HTERT RPE-1 (cell line): ENCODE results near the gene RHOBTB3.
"Not testable (repeated sequence)": the region's sequence is repeated elsewhere in the genome, so short reads cannot be mapped to it uniquely, and the experiment has no call there.

Experiments
- in situ Hi-C: fragments of 300-500 bp; cut with MboI; formaldehyde crosslinking; loops from 4 replicates; pipeline ENCODE4 v1.14.3; 2020; ENCODE audit warnings: low sequenced_read_pairs

RHOBTB3 gene

DNA sequence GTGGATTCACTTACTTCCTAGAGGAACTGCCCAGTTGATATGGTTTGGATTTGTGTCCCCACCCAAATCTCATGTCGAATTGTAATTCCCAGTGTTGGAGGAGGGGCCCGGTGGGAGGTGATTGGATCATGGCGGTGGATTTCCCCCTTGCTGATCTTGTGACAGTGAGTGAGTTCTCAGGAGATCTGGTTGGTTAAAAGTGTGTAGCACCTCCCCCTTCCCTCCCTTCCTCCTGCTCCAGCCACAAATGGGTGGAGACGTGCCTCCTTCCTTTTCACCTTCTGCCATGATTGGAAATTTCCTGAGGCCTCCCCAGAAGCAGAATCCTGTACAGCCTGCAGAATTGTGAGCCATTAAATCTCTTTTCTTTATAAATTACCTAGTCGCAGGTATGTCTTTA is 17.9 kb upstream of the RHOBTB3 start:
- in situ Hi-C loops = not testable (repeated sequence)

DNA sequence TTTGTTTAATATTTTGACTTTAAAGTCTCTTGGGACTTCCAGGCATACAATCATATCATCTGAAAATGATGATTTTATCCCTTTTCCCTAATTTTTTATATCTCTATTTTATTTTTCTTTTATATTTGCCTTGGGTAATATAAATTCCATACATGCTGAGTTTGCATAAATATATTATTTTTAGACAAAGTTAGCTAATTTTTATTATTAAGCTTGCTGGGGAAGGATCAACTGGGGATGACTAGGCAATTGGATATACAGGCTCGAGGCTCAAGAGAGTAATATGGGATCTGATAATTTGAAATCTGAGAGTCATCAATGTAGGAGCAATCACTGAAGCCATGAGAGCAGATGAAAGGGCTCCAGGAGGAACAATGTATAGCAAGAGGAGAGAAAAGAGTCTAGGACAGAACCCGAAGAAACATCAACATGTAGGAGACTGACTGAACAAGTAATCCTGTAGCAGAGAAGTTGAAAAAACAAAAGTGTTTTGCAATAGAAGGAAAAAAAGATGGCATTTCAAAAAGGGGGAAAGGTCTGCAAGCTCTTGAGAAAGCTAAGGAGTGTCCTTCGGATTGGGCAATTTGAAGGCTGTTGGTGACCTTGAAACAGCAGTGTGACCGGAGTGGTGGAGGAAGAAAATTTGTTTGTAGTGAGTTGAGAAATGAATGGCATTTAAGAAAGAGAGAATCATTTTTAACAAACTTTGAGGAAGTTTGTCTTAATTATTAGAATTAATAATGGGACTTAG is 17.0 kb upstream of the RHOBTB3 start:
- in situ Hi-C loops = no loop called here

DNA sequence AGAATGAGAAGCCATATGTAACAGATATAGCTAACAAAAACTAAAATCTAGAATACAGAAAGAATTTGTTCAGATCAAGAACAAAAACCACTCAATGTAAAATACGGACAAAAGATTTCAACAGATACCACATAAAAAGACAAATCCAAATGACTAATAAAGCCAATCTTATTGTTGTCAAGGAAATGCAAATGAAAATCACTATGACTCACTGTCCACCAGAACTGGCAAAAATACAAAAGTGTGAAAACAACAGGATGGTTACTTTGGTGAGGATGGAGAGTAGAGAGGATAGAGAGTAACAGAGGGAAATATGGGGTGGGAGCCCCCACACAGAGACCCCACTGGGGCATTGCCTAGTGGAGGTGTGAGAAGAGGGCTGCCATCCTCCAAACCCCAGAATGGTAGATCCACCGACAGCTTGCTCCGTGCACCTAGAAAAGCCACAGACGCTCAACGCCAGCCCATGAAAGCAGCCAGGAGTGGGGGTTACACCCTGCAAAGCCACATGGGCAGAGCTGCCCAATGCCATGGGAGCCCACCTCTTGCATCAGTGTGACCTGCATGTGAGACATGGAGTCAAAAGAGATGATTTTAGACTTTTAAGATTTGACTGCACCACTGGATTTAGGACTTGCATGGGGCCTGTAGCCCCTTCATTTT is 15.2 kb upstream of the RHOBTB3 start:
- in situ Hi-C loops = no loop called here

DNA sequence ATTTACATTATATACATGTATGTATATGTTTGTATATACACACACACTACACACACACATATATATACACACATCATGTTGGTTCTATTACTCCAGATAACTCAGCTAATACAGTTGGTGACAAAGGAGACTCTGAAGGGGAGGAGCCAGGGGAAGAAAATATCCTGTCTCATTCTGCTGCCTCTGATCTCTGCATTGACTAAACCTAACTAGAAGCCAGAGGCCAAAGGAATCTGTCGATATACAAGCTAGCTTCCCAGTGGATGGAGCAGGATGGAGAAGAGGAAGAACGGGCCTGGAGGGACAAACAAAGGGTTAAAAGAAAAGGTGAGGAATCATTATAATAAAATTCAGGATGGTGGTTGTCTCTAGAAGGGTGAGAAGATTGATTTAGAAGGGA is 13.7 kb upstream of the RHOBTB3 start:
- in situ Hi-C loops = no loop called here

DNA sequence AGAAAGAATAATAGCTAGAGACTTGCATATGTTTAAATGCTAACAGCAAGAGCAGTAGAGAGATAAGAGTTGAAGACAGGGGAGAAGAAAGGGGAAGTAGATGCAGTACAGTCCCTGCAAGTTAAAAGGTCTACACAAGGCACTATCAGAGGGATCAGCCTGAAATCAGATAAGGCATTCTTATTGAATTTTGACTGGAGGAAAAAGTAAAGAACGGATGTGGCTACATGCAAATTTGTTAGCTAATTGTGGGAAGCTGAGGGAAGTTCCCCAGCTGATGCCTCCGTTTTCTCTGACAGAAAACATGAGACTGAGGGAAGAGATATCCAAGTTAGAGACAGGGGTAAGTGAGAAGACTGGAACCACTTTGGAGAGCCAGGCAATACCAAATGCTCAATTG is 12.9 kb upstream of the RHOBTB3 start:
- in situ Hi-C loops = no loop called here

DNA sequence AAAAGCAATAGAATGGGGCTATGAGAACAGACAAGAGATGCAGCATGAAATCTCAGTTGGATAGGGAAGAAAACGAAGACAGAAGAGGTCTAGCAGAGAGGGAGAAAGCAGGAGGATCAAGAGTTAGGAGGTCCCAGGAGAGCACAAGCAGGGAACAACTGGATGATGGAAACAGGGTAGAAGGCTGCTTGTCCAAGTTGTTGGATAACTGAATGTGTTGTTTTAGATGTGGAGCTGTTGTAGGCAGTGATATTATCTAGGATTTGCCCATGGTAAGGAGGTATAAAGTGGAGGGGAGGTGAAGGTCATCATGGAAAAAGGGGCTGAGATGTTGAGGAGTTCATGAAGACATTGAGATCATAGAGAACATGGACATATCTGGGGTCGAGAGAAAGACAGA is 12.4 kb upstream of the RHOBTB3 start:
- in situ Hi-C loops = no loop called here

DNA sequence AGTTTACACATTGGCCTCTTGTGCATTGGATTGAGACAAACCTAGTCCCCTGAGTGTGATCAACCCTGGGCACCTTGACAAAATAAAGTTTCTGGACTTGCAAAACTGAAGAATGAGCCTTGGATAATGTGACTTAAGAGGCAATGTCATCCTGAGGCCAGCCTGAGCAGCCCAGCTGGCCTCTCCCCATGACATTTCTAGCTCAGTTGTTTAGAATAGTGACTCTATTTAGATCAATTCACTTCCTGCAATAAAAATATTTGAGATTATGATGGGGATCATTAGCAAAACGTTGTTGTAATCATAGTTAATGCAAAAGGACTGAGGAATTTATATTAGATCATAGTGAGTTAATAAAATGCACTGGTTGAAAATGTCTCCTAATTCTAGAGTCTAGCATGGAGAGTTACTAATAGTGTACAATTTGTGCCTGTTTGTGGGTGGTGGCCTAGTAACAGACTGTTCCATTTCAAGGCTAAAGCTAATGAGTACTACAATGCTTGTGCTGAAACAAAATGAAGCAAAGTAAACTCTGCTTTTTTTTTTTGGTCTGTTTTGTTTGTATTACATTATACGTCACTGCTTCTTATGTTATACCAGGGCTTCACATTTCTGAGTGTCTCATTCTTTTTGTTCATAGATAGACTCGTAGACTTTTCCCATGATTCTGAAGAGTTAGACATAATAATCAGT is 10.9 kb upstream of the RHOBTB3 start:
- in situ Hi-C loops = no loop called here

DNA sequence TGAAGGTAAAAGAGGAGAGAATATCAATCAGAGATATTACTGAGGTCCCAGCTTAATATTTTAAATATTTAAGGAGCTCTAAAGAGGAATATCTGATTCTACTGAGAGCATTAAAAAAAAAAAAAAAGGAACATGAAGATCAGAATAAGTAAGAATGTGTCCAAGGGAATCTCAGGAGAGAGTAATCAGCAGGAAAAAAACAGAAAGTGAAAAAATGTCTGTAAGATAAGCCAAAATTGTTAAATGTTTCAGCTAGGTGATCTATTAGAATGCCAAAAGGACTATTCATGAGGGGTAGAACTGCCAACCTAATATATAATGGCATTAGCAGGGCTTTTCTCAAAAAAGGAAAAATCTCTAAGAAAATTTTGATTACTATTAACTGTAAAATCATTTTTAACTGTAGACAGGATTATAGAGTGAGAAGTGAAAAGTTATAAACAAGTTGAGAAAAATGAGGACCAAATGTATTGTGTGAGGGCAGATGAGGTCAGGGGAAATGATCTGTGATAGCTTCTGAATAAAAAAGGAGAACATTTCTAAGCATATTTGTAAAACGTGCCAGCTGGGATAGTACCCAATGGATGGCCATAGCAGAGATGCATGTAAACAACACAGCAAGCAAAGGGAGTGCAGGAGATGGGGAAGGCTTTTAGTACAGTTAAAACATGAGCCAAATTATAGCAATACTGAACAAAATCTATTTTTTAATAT is 9.4 kb upstream of the RHOBTB3 start:
- in situ Hi-C loops = no loop called here

DNA sequence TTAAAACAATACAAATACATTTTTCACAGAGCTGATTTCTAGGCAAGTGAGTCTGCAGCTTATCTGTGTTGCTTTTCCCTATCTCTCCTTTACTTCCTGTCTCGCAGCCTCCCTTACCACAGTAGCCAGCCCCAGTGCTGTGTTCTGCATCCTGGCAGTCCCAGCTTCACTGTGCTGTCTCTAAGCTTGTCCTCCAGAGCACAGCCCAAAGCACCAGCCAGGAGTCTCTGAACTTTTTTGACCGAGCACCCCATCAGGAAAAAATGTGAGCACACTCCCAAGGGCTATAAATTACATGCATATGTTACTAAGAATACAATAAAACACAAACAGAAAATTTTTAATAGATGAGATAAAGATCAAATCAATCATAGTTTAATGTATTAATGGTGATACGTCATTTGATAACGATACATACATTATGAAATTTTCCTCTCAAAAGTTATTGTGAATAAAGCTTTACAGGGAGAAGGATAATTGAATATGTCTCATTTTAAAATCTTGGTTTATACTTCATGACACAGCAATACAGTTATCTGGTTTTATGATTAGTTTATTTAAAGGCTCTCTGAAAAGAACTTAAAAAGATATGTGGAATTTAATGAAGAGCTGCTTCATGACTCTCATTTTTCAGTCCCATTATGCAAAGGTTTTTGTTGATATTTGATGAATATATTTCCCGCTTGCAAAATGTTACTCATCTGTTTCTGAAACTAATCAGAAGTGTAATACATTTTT is 7.3 kb upstream of the RHOBTB3 start:
- in situ Hi-C loops = no loop called here

DNA sequence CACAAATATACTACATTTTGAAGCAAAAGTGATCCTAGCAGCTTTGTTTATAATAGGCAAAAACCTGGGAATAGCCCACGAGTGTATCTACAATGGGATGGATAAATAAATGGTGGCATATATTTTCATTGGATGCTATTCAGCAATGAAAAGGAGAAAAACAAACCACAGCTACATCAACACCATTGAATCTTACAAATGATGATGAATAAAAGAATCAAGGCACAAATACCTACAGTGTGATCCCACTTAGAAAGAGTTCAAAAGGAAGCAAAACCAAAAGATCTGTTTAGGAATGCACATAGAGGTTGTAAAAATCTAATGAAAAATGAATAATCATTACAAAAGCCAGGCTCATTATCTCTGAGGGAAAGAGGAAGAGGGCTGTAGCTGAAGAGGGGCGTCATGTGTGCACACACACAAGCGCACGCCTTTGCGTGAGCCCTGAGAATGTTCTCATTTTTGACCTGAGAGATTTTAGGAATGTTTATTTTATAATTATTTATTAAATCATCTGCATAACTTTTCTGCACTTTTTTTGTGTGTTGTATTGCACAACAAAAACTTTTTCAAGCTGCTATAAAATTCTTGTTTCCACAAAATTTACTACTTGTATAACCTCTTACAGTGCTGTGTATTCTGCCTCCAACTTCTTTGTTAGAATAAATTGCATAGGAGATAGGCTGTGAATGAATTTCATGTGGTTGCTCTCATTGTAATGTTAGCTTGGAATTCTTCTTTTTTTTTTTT is 5.9 kb upstream of the RHOBTB3 start:
- in situ Hi-C loops = no loop called here

DNA sequence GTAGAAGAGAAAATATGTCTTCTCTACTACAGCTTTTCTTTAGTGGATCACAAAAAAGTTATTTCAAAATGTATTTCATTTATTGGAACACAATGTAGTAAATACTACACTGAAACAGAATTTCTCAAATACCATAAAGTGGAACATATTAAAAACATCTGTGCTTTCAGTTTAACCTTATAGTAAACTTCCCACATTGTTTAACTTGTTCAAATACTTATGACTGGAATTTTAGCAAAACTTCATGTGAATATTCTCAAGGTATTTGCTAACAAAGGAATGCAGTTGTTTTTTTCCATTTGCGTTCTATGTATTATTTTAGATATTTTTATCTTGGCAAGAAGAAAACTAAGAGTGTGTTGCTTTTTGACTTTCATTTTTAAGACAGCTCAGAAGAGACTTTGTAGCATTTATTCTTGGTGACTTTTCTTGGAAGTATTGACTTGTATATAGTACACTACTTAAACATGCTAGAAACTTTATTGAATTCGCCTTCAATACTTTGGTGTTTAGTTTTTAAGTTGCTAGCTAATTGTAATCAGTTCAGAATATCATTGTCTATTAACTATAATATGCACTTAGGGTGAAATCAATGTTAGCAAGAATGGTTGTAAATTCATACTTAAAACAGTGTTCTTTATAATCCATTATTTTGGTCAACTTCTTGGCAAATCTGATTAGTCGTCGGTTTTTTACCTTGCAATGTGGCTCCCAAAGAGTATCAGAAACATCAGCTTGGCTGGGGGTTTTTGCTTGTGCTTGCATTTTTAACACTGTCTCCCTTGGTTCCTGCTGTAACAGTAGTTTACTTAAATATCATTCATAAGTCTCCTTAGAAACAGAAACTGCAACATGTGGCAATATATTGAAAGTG is 5.0 kb upstream of the RHOBTB3 start:
- in situ Hi-C loops = no loop called here

DNA sequence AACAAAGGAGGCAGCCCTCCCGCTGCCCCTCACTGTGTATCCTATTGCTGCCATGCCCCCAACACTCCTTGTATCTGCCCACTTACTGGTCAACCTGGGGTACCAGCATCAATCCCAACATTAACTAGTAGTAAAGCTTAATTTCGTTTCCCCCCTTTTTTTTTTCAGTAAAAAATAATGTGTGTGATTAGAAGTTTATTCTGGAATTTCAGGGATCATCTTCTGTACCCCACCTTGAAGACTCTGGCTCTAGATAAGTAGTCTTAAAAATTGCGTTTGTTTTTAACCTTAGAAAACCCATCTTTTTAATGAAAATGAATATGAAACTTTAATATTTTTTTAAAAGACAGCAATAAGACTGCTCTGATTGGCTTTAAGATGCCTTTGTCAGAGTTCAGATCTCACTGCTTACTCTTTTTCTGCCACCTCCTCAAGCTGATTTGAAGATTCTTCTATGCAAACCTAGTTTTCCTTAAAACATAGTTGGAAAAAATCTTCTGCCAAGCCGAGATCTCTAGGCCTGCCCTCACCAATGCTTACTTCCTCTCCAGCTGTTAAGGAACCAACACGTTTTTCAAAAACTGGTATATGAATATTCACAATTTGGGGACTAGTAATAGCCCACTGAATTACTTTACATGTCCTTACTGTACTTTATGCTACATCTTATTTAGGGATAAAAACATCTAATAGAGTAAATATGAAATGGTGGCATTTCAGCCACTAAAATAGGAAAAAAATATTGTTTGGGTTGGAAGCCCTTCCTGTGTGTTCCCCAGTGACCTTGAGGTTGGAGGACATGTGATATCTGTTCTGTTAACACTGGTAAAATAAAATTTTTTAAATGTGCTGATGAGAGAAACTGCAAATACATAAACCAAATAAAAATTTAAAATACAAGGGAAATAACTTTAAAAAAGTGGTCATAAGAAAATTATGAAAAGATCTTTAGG is 4.0 kb upstream of the RHOBTB3 start:
- in situ Hi-C loops = no loop called here

DNA sequence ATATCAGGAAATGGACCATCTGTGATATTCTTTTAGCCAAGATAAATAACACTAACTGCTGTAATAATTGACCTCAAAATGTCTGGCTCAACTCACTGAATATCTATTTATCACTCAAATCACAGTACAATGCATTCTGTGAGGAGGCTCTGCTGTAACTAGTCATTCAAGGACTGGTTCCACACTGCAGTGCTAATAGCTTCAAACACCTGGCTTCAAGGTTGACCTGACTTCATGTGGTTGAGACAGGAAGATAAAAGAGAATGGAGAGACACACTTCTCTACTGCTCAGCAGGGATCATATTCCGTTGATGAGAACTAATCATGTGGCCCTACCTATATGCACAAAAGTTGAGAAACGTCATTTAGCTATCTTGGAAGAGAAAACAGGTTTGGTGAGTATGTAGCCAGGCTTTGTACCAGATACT is 3.4 kb upstream of the RHOBTB3 start:
- in situ Hi-C loops = no loop called here

DNA sequence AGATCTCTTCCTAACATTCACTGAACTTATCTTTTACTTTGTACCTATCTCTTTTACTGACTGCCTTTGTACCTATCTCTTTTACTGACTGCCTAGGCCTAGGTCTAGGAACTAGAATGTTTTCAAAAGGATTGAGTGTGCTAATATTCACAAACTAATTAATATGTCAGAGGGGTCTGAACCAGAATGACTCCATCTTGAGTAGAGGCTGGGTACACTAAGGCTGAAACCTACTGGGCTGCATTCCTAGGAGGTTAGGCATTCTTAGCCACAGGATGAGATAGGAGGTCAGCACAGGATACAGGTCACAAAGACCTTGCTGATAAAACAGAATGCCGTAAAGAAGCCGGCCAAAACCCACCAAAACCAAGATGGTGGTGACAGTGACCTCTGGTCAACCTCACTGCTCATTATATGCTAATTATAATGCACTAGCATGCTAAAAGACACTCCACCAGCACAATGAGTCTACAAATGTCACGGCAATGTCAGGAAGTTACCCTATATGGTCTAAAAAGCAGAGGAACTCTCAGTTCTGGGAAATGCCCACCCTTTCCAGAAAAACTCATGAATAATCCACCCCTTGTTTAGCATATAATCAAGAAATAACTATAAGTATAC is 2.5 kb upstream of the RHOBTB3 start:
- in situ Hi-C loops = no loop called here

DNA sequence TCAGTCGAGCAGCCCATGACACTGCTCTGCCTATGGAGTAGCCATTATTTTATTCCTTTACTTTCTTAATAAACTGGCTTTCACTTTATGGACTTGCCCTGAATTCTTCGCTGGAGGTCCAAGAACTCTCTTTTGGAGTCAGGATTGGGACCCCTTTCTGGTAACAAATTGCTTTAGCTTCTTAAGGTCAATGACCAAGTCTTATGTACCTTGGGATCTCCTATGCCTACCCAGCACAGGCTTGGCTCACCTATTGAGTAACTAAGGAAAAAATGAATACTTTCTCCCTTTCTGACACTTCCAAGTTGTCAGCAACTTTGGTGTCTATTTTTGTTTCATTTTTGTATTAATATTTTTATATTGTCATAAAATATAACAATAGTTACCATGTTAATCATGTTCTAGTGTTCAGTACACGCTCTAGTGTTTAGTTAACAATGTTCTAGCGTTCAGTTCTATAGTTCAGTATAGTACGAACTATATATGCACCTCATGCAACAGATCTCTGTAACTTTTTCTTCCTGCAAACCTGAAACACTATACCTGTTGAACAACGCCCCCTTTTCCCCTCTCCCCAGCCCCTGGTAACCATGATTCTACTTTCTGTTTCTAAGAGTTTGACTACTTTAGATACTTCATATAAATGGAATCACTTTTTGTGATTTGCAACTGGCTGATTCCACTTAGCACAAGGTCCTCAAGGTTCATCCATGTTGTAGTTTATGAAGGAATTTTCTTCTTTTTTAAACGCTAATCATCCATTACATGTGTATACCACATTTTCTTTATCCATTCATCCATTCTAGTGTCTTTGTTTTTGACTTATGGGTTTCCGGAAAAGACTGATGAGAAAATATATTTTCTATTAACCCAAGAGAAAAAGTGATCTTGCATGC is 1.8 kb upstream of the RHOBTB3 start:
- in situ Hi-C loops = no loop called here

DNA sequence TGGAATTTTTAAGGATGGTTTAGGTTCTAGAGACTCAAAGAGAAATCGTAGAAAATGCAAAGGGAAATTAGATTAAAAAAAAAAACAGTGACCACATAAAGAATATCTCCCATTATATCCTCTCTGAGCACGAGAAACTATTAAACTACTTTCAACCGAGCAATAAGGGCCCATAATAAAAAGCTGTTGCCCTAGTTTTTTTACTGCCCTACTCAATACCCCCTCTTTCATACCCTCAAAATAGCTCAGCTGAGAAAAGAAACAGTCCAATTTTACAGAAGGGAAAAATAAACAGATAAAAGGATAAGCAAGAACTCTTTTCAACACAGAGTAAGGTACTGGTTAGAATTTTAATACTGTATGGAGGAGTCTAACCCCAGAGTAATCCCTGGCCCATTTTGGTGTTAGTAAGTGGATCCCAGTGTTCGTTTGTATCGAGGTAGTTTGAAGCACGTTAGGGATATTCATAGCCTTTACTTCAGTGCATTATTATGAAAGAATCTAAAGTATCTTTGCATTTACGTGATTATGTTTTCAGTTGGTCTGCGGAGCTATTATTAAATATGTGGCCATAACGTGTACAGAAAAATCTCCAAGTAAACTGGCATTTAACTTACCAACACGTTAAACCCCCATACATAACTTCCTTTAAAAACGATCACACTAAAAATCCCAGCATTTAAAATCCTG is 980 bp upstream of the RHOBTB3 start:
- in situ Hi-C loops = no loop called here
